ENCODE results near the gene TPO.
"Not testable (repeated sequence)": the region's sequence is repeated elsewhere in the genome, so short reads cannot be mapped to it uniquely, and the experiment has no call there.

Gene TPO

GRCh38 chr2:1563943-1564891 is 151.0 kb downstream of the TPO start:
- Histone ChIP-seq H3K27ac (no peak overlapping the region), H3K4me3 (no peak overlapping the region)

- Histone ChIP-seq H3K27ac (no peak overlapping the region), H3K4me3 (no peak overlapping the region)
Measured at GRCh38 chr2:1567556-1568344, 154.5 kb downstream of the TPO start.

GRCh38 chr2:1568345-1568668 is 155.0 kb downstream of the TPO start:
- H3K27ac ChIP-seq, H3K4me3 ChIP-seq: not testable (repeated sequence)

GRCh38 chr2:1569879-1570450 is 156.7 kb downstream of the TPO start:
- Histone ChIP-seq H3K27ac (no peak overlapping the region), H3K4me3 (no peak overlapping the region)

GRCh38 chr2:1571477-1572417 is 158.5 kb downstream of the TPO start:
- no peak overlapping the region for H3K4me3 ChIP-seq
- H3K27ac ChIP-seq: no peak overlapping the region

- Histone ChIP-seq H3K4me3 (no peak overlapping the region), H3K27ac (no peak overlapping the region)
Measured at GRCh38 chr2:1572638-1573037, 159.4 kb downstream of the TPO start.

- Histone ChIP-seq H3K4me3 (no peak overlapping the region), H3K27ac (no peak overlapping the region)
Measured at GRCh38 chr2:1577846-1578245, 164.6 kb downstream of the TPO start.

GRCh38 chr2:1581257-1581964 is 168.1 kb downstream of the TPO start:
- H3K27ac ChIP-seq, H3K4me3 ChIP-seq: not testable (repeated sequence)

GRCh38 chr2:1581965-1582625 is 168.8 kb downstream of the TPO start:
- peak overlapping the region in 1 of 21 experiments; percentile 23 for H3K27ac ChIP-seq
- no peak overlapping the region for H3K4me3 ChIP-seq

GRCh38 chr2:1582891-1583341 is 169.7 kb downstream of the TPO start:
- Histone ChIP-seq H3K4me3 (no peak overlapping the region), H3K27ac (no peak overlapping the region)

- H3K27ac ChIP-seq: no peak overlapping the region
Measured at GRCh38 chr2:1584051-1584531, 170.8 kb downstream of the TPO start.

GRCh38 chr2:1584691-1585485 is 171.6 kb downstream of the TPO start:
- no peak overlapping the region for H3K4me3 ChIP-seq
- H3K27ac ChIP-seq: no peak overlapping the region

More at GRCh38 chr2:1584051-1584531, 170.8 kb downstream of the TPO start:
- H3K4me3 ChIP-seq: no peak overlapping the region

GRCh38 chr2:1585635-1586034 is 172.4 kb downstream of the TPO start:
- Histone ChIP-seq H3K27ac (no peak overlapping the region), H3K4me3 (no peak overlapping the region)

GRCh38 chr2:1586251-1586922 is 173.1 kb downstream of the TPO start:
- Histone ChIP-seq H3K4me3 (no peak overlapping the region), H3K27ac (no peak overlapping the region)

GRCh38 chr2:1586923-1587840 is 173.9 kb downstream of the TPO start:
- H3K4me3 ChIP-seq: no peak overlapping the region
- H3K27ac ChIP-seq: no peak overlapping the region

Data from skin epidermis (tissue), 12 donors.